GM06990 (cell line): Measurements from ENCODE around the gene RABL3.
"Not testable (repeated sequence)": the region's sequence is repeated elsewhere in the genome, so short reads cannot be mapped to it uniquely, and the experiment has no call there.

Experiments
- DNase-seq: peaks from one replicate; pipeline ENCODE4 v3.0.0-alpha.2; 2011; ENCODE audit not compliant: insufficient read length; ENCODE audit errors: extremely low read depth
- H3K27me3 ChIP-seq: replicated peaks from 2 replicates; pipeline ENCODE4 v1.6.0; 2011; ENCODE audit warnings: low read length; ENCODE audit not compliant: control insufficient read depth, insufficient read depth
- H3K36me3 ChIP-seq: 2 replicates; pipeline ENCODE4 v1.5.1; 2011; ENCODE audit warnings: low read length; ENCODE audit not compliant: control insufficient read depth, insufficient read depth
- H3K4me3 ChIP-seq: replicated peaks from 2 replicates; pipeline ENCODE4 v1.5.1; 2011; ENCODE audit warnings: low read depth, mild to moderate bottlenecking, control low read depth, low read length
- CTCF ChIP-seq: IDR thresholded peaks from 2 replicates; pipeline ENCODE4 v1.5.1; 2011; ENCODE audit warnings: low read length, control low read depth, mild to moderate bottlenecking, inconsistent platforms; ENCODE audit not compliant: insufficient read depth, poor library complexity, severe bottlenecking

The RABL3 gene

DNA sequence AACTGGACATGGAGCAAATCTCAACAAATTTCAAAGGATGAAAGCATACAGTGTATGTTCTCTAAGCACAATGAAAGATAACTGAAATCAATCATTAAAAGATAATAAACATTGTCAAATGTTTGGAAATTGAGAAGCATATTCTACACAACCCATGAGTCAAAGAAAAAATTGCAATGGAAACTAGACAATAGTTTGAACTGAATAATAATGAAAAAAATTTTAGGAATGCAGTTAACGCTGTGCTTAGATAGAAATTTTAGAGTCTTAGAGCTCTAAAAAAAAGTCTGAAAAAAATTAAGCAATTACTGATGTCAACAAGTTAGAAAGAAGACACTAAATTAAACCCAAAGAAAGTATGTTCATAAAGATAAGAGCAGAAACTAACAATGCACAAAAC, 15.5 kb downstream of the RABL3 start:
- Histone ChIP-seq H3K4me3 (no peak overlapping the region), H3K27me3 (no peaks in the 10 kb centered on the region), H3K36me3 (no peaks in the 10 kb centered on the region; the same call in 1 of the 2 replicates)
- TF ChIP-seq CTCF: no peak
- no peak for DNase-seq

- not testable (repeated sequence) for H3K4me3 ChIP-seq, DNase-seq, H3K27me3 ChIP-seq, H3K36me3 ChIP-seq
Observed at GRCh38 chr3:120719167-120719834, 23.0 kb downstream of the RABL3 start.

- TF ChIP-seq CTCF: no peak
- Histone ChIP-seq H3K36me3 (no peaks in the 10 kb centered on the region; the same call in 1 of the 2 replicates), H3K27me3 (no peaks in the 10 kb centered on the region), H3K4me3 (no peak overlapping the region)
- no peak for DNase-seq
Observed at GRCh38 chr3:120713262-120713661, 29.1 kb downstream of the RABL3 start.

DNA sequence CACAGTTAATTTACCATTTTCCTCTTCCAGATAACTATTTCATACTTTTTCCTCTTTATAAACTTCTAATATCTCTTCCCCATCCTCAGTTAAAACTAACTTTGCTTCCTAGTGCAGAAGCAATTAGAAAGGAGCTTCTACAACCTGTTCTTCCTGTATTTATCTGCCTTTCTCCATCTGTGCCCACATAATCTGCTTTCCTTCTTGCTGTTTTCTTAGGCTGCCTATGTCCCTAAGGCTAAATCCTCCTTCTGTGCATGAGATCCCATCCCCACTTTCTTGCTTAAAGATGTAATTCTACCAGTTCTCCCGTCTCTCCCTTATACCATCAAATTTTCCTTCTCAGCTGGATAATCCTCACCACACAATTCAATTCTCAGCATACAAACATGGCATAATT, 31.9 kb downstream of the RABL3 start:
- DNase-seq: no peak
- no peak for TF ChIP-seq CTCF
- Histone ChIP-seq H3K4me3 (no peak overlapping the region), H3K27me3 (no peaks in the 10 kb centered on the region), H3K36me3 (no peaks in the 10 kb centered on the region; the same call in 1 of the 2 replicates)

- no peaks in the 10 kb centered on the region; the same call in 1 of the 2 replicates for H3K36me3 ChIP-seq
- TF ChIP-seq CTCF: no peak
- no peak for DNase-seq
- H3K4me3 ChIP-seq: no peak overlapping the region
- no peaks in the 10 kb centered on the region for H3K27me3 ChIP-seq
Observed at GRCh38 chr3:120708408-120708807, 33.9 kb downstream of the RABL3 start.

DNA sequence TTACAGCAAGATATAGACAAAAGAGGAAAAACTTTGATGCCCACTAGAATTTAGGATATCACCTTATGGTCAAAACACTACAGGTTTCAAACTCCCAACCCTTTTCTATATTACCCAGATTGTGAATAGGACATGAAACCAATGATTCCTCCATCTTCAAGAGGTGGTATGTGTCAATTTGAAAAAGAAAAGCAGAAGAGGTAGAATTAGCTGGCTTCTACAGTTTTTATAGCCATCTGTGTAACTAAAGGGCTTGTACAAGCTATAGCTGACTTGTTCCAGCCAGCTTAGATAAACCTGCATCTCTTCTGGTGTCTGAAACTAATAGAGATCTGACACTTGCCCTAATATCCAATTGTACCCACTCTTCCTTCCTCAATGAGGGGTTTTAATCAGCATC, 35.4 kb downstream of the RABL3 start:
- no peak for TF ChIP-seq CTCF
- no peak for DNase-seq
- Histone ChIP-seq H3K36me3 (no peaks in the 10 kb centered on the region; the same call in 1 of the 2 replicates), H3K4me3 (no peak overlapping the region), H3K27me3 (no peaks in the 10 kb centered on the region)
